Subcutaneous adipose tissue (tissue), 4 donors: ENCODE data around the gene CAMKMT. TPM values are rescaled to one million over a fixed set of nuclear protein-coding genes. Genes with fewer than 3 reads are reported as not detected.

Experiments
- total RNA-seq, 4 donors: library from RNA; depleted of rRNA; stranded (reverse); fragments of >200 nt; gene quantifications; one replicate each; pipeline ENCODE4 v1.1.0, GENCODE V29; 2016
- TF ChIP-seq, protein P1 (sequence below): fragments of 450-650 bp; IDR thresholded peaks from one replicate; pipeline ENCODE4 v1.5.1; 2016; ENCODE audit warnings: low read depth, mild to moderate bottlenecking, control low read depth, antibody characterized with exemption, moderate library complexity

The CAMKMT gene
- total RNA-seq, 4 donors from 2014 or later: 7.7 to 14.0 (median 10.3) TPM

DNA sequence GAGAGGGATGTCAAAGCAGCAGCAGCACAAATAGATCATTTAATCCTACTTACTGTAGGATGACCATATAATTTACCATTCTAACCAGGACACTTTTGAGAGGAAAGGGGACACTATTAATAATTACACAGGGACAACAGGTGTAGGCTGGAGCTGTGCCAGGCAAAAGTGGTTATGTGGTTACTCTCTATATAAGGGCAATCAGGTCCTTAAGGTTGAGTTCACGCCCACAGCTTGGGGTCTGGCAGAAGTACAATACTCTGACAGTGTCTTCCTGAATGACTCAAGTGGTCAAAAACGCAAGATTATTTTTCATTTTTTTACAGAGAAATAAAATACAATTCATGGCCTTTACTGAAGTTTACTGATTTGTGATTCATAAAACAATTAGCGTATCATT is 3.2 kb upstream of the CAMKMT start:
- TF ChIP-seq, protein P1, sequence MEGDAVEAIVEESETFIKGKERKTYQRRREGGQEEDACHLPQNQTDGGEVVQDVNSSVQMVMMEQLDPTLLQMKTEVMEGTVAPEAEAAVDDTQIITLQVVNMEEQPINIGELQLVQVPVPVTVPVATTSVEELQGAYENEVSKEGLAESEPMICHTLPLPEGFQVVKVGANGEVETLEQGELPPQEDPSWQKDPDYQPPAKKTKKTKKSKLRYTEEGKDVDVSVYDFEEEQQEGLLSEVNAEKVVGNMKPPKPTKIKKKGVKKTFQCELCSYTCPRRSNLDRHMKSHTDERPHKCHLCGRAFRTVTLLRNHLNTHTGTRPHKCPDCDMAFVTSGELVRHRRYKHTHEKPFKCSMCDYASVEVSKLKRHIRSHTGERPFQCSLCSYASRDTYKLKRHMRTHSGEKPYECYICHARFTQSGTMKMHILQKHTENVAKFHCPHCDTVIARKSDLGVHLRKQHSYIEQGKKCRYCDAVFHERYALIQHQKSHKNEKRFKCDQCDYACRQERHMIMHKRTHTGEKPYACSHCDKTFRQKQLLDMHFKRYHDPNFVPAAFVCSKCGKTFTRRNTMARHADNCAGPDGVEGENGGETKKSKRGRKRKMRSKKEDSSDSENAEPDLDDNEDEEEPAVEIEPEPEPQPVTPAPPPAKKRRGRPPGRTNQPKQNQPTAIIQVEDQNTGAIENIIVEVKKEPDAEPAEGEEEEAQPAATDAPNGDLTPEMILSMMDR: no peak

DNA sequence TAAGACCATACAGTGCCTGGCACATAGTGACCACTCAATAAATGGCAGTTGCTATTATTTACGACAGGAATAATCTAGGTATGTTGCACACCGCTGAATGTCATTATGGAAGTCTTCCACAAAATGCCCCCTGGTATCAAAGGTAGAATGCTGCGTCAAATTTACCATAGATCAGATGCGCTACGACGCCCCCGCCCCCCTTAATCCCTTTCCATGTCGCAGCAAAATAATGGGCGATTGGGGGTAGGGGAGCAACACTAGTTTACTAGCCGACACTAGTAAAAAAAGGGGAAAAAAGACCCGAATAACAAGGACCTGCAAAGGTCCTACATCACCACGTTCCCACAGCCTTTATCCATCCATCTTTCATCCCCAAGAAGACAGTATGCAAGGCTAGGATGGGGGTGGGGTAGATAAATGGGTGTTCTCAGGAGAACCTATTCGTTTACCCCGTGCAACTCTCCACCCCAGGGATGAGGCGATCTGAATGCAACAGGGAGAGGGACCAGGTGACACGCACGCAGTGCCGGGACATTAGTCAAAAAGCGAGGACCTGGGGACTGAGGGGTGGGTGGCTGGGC is 908 bp upstream of the CAMKMT start:
- TF ChIP-seq, protein P1: no peak

DNA sequence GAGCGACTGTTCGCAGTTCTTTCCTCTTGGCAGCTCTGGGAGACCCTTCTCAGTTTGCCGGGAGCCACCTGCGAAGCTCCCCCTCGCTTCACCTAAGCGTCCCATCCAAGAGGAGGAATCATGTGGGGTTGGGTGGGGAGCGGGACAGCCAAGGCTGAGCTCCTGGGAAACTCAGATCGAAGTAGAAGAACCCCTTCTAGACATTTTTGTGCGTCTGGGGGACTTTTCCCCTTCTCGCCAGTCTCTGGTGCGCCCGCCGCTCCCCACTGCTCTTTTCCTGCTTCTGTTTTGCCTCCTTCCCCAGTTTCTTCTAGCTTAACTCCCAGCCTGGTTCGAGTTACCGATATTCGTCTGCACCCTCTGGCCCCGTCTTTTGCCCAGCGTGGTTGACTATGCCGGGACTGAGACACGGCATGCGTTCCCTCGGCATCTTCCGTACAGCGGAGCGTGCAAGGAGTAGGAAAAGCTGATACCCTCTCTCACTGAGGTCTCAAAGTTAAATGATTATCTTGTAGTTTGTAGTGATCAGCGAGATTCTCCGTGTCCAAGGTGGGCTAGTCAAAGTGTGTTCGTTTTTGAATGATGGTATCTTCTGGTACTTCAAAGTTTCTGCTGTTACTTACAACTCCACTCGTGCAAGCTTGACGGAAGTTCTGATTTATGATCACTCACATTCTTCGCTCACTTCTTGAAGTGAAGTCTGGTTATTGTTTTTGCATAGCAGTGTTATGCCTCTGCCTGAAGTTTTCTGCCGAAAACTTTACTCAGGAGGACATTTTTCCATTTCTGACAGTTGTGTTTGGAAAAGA is 664 bp downstream of the CAMKMT start:
- TF ChIP-seq, protein P1: no peak

DNA sequence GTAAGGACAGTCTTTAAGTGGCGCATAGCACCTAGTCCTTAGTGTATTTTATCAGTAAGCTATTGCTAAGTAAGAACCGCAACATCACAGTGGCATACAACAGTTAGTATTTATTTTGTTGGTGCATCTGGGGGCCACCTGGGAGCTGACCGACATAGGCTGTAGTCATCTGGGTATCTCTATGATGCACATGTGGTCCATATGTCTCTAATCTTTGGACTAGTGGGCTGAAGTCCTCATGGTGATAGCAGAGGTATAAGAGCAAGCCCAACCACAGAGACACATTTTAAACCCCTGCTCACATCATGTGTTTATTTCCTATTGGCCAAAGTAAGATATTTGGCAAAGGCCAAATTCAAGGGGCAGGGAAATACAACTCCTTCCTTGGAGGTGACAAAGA is 2.9 kb downstream of the CAMKMT start:
- TF ChIP-seq, protein P1: no peak

DNA sequence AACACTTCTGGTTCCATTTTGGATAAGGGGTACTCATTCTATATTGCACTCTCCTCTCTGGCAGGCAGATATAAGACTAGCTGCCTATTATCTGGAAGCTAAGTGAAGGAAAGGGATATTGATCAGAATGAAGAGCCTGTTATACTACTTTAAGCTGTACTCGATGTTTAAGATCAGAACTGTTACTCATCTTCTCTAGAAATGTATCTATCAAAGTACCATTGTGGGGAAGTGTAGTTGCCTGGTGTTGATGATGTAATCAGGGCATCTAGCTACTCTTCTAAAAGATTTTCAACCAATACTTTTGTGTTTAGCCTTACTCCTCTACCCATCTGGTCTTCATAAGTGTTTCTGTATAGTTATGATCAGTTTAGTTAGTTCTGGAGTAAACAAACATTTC is 5.8 kb downstream of the CAMKMT start:
- TF ChIP-seq, protein P1: no peak

DNA sequence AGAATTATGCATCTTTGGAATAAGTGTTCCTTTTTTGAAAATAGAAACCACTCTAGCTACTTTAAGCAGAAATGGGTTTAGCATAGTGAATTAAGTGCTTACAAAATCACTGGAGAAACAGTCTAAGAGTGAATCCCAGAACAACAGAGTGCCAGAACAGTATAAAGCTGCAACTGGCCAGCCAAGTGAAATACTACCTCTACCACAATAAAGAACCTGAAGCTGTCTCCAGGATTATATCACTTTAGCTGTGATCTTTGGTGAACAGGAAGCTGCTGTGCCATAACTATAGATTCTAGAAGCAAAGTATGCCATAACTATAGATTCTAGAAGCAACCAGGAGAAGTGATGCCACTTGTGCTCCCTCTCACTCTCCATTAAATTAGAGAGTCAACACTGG is 7.6 kb downstream of the CAMKMT start:
- TF ChIP-seq, protein P1: no peak

DNA sequence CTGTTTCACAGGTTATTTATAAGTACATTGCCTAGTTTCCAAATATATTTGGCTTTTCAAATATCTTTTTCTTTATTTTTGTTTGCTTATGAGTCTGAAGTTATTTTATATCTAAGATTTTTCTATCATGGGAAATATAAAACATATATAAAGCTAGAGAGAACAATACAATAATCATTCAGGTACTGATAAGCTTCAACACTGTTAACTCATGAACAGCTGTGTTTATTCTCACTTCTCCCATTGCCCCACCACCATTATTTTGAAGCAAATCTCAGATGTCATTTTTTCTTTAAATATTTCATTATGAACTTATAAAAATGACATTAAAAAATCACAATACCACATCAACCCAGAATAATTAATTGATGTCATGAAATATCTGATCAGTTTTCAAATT is 9.7 kb downstream of the CAMKMT start:
- TF ChIP-seq, protein P1: no peak
